ENCODE results near the gene DLG2.

GRCh38 chr11:83544846-83545245, 2082.3 kb downstream of the DLG2 start:
- no peak for TF ChIP-seq CTCF (IDR thresholded peaks at IDR 0.05)
- no peak for TF ChIP-seq ZNF263 (CRISPR knock-in tag; IDR thresholded peaks at IDR 0.05; ENCODE audit: low read depth)
- TF ChIP-seq ZBTB43 (CRISPR knock-in tag; IDR thresholded peaks at IDR 0.05): no peak
- TF ChIP-seq USF2 (CRISPR knock-in tag; IDR thresholded peaks at IDR 0.05): no peak
- no peak for TF ChIP-seq AR (CRISPR knock-in tag; IDR thresholded peaks at IDR 0.05)
- no peak for TF ChIP-seq MXD4 (CRISPR knock-in tag; IDR thresholded peaks at IDR 0.05; ENCODE audit: borderline replicate concordance)
- no peak for TF ChIP-seq MAX (CRISPR knock-in tag; IDR thresholded peaks at IDR 0.05)
- no peak for TF ChIP-seq IRF2 (CRISPR knock-in tag; IDR thresholded peaks at IDR 0.05; ENCODE audit: borderline replicate concordance, low read depth)
- no peak for TF ChIP-seq CREB1 (CRISPR knock-in tag; IDR thresholded peaks at IDR 0.05)

Data from WTC11 (cell line).